Measurements from ENCODE around the gene ABCG8.

ABCG8 gene

DNA sequence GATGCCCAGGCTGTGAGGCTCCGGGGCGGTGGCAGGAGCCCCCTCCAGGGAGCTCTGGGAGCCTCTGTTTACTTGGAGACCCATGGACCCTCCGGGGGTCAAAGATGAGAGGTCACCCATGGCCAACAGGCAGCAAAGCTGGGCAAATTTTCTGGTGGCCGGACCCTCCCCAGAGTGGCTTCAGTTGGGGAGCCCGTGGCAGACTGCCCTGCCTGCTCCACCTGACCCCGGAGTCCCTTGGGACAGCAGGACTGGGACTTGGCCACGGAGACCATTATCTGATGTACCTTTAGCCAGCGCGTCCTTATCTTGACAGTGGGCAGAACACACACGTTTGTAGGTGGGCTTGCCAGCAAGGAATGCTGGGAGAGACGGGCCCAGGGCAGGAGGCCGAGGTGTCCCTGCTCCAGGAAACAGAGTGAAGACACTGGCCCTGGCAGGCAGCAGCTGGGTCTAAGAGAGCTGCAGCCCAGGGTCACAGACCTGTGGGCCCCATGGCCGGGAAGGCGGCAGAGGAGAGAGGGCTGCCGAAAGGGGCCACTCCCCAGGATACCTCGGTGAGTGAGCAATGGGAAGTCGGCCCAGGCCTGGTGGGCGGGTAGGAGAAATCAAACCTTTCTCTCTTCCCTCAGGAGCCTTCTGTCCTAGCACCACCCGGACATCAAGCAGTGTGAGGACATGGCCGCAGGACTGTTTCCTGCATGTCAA, at the start of gene ABCG8, which contains the start of gene ABCG5:
TSS of gene ABCG8 (plus strand) at position 412 of the 708 bp plus-strand sequence. CDS start at position 495, 83 bp downstream.
TSS of gene ABCG5 (minus strand) at position 280 of the 708 bp plus-strand sequence. CDS start at position 120, 160 bp downstream.
- DNase-seq (ENCODE audit: low spot score) = no peak

DNA sequence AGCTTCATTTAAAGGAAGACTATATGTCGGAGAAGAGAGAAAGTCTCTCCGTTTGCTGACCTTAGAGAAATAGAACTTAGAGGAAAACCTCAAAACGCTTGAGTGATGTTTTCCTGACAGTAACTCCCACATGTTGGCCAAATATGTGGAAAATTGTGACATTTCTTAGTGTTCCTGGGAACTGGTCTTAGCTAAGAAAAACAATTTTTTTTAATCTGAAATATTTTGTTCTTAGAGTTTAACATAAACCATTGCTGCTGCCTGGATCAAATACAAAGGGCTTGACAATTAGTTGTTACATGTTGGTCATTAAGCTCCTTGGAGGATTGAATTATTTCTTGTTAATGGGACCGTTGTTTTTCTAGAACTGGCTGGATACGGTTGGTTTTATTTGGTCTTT, 48.6 kb upstream of the ABCG8 start:
- no peak for DNase-seq (ENCODE audit: low spot score)

DNA sequence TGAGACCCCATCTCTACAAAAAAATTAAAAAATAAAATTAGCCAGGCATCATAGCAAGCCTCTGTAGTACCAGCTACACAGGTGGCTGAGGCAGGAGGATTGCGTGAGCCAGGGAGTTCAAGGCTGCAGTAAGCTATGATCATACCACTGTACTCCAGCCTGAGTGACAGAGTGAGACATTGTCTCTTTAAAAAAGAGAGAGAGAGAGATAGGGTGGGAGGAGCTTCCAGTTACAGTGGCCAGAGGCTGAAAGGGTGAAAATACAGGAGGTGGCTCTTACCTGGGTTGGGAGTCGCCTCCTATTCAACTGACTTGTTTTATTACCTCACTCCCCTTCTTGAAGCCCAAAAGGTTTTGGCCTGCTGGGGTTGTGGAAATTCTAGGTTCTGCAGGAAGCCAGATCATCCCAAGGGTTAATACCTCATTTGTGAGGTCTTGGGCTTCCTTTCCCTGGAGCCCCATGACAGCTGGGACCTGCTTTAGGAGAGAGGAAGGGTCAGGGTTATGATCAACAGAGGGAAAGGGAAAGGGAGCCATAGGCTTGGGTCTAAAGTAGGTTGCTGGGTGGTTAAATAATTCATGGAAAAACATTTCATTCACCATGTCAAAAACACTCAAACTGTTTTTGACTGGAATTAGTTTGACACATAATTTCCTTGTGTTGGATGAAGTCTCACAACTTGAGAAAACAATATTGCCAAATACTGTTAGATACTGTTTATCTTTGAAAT, 47.6 kb upstream of the ABCG8 start:
- no peak for DNase-seq (ENCODE audit: low spot score)

DNA sequence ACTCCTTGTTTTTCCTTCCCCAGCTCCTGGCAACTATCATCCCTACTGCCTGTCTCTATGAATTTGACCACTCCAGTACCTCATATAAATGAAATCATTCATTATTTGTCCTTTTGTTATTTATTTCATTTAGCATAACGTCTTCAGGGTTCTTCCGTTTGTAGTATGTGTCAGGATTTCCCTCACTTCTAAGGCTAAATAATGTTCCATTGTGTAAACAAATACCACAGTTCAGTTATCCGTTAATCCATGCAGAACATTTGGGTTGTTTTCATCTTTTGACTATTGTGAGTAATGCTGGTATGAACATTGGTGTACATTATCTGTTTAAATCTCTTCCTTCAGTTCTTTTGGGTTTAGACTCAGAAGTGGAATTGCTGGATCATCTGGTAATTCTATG, 46.1 kb upstream of the ABCG8 start:
- DNase-seq (ENCODE audit: low spot score) = no peak

DNA sequence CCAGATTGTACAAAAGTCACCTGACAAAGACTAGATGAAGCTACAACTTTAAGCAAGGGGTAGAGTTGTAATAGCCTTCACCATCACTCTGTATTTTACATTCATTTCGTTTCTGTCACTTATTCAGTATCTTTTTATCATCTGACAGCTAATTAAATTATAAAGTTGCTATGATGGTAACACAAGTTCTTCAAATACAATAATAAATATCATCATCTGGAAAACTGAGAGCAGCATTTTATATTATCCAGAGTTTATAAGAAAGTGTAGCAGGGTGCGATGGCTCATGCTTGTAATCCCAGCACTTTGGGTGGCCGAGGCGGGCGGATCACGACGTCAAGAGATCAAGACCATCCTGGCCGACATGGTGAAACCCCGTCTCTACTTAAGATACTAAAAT, 43.8 kb upstream of the ABCG8 start:
- DNase-seq (ENCODE audit: low spot score) = no peak

DNA sequence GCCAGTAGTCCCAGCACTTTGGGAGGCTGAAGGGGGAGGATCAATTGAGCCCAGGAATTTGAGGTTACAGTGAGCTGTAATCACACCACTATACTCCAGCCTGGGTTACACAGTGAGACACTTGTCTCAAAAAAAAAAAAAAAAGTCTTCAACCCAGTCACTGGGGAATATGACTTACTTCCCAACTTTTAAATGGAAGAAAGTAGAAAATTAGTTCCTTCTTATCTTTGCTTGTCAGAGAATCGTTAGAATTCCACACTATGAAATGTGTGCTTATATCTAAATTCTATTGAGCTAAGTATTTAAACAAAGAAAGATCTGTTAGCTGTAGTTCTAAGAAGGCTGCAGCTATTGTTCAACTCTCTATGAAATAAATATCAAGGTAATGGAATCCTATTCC, 42.6 kb upstream of the ABCG8 start:
- no peak for DNase-seq (ENCODE audit: low spot score)

DNA sequence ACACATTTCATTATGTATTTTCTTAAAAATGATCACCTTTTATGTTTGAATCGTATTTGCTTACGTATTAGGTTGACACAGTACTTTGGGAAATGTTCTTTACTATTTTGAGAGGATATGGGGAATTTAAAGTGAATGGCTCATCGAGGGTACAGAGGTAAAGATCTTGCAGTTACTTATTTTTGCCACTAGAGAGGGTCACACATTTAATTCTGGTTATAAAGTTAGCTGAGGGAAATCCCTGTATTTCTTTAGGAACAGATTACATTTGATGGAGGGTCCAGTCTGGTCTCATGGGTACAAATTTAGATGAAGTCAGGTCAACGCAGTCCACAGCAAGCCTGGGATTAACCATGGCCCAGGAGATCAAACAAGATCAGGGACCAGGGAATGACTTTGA, 40.5 kb upstream of the ABCG8 start:
- no peak for DNase-seq (ENCODE audit: low spot score)

DNA sequence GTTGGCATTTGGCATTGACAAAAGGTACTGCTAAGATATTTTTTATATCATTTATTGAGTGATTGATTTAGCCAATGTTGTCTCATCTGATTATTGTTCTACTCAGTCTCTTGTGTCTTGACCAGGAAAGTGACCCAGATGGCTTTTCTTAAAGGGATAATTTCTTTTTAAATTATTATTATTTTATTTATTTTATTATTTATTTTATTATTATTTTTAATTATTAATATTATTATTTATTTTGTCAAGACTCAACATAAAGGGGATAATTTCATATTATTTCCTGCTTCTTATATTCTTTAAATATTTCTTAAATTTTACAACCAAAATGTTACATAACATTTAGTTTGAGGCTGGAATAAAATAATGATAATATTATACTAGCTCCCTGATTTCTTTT, 37.9 kb upstream of the ABCG8 start:
- DNase-seq (ENCODE audit: low spot score) = no peak

DNA sequence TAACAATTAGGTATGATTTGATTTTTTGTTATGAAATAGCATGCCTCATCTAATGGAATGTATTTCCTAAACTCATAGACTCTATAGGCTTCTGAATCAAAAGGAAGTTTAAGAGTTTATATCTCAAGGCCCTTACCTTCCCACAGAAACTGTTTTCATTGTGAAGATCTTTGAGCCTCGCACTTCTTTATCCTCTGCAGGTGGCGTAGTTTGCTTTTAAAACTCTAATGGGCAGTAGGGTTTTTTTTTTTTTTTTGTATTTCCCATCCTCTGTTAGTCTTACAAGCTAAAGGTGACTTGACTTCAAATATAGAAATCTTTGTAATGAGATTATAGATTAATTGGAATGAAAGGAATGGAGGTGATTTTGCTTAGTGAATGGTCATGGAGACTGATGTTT, 36.6 kb upstream of the ABCG8 start:
- DNase-seq (ENCODE audit: low spot score) = no peak

DNA sequence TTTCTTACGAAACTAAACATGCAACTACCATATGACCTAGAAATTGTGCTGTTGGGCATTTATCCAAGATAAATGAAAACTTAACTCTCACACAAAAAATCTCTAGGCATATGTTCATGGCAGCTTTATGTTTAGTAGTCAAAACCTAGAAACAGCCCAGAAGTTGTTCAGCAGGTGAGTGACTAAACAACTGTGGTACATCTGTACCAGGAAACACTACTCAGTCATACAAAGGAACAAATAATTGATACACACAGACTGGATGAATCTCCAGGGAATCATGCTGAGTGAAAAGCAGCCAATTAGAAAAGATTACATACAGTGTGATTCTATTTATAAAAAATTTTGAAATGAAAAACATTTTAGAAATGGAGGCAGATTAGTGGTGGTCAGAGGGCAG, 35.7 kb upstream of the ABCG8 start:
- DNase-seq (ENCODE audit: low spot score) = no peak

DNA sequence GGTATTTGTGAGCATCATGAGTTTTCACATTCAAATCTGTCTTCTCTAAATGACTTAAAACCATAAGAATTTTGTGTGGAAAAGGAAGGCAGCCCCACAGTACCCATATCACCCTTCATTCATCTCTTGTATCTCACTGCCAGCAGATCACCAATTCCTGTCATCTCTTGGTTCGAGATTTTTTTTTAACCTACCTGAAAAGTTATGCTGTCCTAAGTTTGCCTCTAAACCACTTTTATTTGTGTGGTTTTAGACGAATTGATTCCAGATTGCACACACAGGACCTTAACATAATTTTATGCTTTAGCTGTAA, 32.1 kb upstream of the ABCG8 start:
- DNase-seq (ENCODE audit: low spot score) = no peak

DNA sequence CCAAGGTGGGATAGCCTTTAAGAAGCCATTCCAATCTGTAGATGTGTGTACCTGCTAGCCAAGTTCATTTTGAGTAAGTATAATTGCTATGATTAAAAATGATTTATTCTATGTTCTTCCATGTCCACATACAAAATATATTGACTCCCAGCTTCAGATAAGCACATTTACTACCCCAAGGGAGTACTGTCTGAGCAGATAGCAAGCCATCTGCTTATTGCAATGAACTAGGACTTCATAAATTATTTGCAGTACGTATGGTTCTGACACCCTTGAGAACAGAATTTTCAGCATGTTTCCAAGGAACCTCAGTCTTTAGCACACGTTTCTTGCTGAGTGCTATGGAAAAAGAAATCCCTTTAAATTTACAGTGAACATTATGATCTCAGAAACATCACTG, 28.3 kb upstream of the ABCG8 start:
- no peak for DNase-seq (ENCODE audit: low spot score)

DNA sequence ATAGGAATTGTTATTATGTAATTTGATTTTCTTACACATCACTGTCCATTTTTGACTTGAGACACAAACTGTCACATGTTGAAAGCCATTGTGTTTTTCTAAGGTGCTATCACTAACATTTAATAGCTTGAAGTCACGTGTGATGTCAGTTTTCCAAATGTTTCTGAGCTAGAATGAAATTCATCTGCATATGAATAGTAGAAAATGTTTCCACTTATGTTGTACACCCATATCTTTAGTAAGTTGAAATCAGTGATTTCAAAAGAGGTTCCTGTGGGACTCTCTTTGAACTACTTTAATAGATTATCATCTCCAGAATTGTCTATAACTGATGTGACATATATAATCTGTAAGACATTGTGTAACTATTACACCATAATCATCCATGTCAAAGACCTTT, 27.9 kb upstream of the ABCG8 start:
- DNase-seq (ENCODE audit: low spot score) = no peak

DNA sequence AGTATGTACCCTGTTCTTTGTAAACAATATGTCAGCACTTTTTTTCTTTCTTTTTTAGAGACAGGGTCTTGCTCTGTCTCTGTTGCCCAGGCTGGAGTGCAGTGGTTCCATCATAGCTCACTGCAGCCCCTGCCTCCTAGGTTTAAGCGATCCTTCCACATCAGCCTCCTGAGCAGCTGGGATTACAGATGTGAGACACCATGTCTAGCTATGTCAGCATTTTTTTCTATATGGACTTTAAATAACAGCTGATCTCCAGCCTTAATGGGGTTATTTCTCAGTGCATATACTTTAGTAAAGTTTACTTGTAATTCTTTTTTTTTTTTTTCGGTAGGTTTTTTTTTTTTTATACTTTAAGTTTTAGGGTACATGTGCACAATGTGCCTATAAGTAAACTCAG, 26.8 kb upstream of the ABCG8 start:
- DNase-seq (ENCODE audit: low spot score) = no peak

DNA sequence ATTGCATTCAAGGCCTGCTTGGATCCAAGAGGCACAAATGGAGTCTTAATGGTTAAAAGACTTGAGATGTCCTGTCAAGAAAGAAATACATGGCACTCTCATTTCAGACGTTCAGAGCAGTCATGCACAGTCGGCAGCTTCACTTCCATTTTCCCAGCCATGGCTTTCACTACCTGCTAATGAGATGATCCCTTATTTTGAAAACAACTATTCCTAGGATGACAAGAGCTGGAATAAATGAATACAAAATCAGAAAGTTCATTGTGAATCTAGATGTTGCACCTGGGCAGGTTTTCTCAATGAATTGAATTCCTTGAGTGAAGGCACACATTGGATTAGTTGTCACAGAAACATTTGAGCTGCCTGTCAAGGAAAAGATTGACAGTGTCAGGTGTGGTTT, 25.8 kb upstream of the ABCG8 start:
- no peak for DNase-seq (ENCODE audit: low spot score)

DNA sequence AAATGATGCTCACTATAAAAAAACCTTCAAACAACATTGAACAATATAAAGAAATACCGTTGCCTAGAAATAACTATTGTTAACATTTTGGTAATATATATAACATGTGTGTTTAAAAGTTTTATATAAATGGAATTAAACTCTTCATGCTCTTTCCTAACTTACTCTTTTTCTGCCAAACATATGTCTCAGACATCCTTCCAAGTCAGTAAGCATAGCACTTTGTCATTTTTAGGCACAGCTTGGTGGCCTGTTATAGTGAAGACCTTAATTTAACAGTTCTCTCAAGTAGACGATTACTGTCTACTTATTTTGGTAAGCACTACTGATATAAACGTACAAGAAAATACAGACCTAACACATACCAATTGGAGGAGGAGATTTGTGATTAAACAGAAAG, 24.1 kb upstream of the ABCG8 start:
- no peak for DNase-seq (ENCODE audit: low spot score)

DNA sequence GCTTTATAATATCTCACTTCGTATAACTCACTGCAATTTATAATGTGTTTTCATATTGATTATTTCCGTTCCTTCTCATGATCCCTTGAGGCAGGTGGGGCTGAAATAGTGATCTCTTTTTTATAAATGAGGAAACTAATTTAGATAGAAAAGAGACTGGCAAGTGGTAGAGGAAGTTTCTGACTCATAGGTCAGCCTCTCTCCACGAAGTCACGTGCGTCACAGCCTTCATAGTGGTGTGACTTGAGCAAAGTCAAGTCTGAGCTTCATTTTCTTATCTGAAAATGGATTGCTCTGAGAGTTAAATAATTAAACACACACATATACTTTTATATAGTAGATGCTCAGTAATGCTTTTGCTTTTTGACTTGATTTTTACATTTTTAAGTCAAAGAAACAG, 20.0 kb upstream of the ABCG8 start:
- no peak for DNase-seq (ENCODE audit: low spot score)

DNA sequence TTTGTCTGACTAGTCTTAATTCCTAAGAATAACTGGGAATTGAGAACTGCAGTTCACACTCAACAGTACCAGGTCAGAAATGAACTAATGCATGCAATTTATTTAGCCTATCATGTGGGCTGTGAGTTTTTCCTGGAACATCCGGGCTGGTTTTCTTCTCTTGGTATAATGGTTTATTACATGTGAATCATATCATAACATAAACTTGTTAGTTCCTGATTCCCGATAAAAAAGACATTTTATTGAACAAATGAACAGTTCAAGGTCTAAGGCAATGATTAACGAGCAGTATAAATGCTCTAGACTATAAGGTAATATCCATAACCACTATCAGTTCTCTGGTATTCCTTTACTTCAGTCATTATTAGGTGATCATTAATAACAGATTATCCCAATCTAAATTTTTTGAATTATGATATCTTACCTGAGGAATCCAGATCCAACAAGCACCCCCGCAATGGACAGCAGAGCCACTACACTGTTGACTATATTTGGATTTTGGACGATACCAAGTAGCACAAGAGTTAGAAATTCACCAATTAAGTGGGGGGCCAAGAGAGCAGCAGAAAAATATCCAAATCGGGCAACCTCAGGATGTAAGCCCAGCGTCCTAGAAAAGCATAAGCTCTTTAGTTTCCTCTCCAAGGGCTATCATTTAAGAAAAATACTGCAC, 19.1 kb upstream of the ABCG8 start:
- no peak for DNase-seq (ENCODE audit: low spot score)

DNA sequence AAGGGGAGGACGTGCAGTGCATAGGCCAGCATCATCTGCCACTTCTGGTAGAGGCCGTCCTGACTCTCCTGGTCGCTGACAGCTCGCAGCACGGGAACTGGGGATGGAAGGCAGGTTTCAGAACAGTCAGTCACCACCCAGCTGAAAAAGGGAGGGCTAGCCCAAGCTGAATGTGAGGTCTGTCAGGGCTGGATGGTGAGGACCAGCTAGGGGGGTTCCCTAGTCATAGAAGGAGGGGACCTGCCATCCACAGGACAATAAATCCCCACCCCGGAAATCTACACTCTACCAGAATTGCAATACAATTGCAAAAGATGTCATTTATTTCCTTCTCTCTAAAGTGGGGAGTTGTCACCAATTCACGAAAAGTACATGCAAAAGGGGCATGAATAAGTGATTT, 15.9 kb upstream of the ABCG8 start:
- DNase-seq (ENCODE audit: low spot score) = no peak

DNA sequence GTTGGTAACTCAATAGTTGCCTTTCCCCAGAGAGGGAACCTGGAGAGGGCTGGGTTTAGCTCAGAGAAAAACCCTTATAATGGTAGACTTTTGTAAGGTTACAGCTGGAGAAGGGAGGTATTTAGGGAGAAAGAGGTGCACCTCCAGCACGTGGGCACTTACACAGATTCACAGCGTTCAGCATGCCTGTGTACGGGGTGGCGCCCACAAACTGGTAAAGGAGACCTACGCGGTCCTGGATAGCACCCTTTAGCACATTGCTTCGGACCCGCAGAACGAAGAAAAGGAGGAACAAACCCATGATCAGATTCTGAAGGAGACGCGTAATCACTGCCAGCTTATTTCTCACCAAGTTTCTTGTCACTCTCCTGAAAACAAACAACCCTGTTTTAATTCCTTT, 15.0 kb upstream of the ABCG8 start:
- no peak for DNase-seq (ENCODE audit: low spot score)

DNA sequence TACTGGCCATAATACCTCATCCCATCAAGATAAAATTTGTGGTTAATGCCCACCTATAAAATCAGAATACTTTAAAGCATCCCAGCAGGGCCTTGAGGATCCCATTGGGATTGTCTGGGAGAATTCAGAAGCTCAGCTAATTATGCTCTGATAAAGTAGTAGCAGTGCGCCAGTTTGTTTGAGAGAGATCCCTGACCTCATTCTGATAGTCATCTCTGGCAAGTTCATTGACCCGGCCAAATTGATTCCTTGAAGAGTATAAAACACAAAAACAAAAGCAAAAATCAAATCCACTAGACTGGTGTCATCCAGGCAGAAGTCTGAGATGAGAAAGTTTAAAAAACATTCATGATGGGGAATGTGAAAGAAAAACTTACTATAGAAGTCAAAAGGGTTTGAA, 14.3 kb upstream of the ABCG8 start:
- no peak for DNase-seq (ENCODE audit: low spot score)

DNA sequence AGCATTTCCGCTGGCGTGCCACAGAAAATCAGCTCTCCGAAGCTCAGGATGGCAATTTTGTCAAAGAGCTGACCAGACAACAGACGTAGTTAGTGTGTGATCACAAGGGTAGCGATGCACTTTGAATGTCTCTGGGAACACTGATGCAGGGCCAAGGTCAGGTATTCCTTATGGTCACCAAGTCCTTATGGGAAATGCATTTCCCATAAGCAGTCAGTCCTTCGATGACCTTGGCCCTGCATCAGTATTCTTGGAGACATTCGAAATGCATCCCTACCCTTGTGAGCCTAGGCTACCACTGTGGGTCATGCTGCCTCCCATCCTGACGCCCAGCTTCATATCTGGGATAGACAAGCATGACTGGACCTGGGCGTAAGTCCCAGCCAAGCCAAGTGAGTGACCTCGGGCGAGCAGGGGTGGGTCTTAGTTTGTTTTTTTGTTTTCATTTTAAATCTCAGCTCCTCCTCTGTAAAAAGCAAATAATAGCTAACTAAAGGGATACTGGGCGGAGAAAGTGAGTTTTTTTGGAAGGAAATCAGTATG, 13.7 kb upstream of the ABCG8 start:
- no peak for DNase-seq (ENCODE audit: low spot score)

DNA sequence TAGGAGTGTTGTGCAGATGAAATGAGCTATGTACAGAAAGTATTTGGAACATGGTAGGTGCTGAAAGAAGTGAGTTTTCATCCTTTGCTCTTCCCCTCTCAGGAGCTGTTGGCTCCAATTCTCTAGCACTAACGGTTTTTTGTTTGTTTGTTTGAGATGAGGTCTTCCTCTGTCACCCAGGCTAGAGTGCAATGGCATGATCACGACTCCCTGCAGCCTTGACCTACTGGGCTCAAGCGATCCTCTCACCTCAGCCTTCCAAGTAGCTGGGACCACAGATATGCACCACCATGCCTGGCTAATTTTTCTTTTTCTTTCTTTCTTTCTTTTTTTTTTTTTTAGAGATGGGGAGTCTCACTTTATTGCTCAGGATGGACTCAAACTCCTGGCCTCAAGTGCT, 12.9 kb upstream of the ABCG8 start:
- no peak for DNase-seq (ENCODE audit: low spot score)

All from SW480 (cell line).